ENCODE data around the gene FARP2. TPM values are rescaled to one million over a fixed set of nuclear protein-coding genes. Genes with fewer than 3 reads are reported as not detected.

The FARP2 gene
- total and polyA plus RNA-seq, 10 of the 15 experiments (the other 5 are each of a cell fraction or from before 2014, with no cell fraction given), result 5.5 to 67.5 (median 36.8) TPM

GRCh38 chr2:241443486-241444223 lies 87.6 kb downstream of the FARP2 start (continued):
- TF ChIP-seq ZNF687 (IDR thresholded peaks at IDR 0.05), result peak; percentile 32; the same call in 1 of the 2 replicates
- no peak for TF ChIP-seq RFX5 (IDR thresholded peaks at IDR 0.05; ENCODE audit: low read depth, low read length)
- no peak for TF ChIP-seq SREBF2 (IDR thresholded peaks at IDR 0.05; ENCODE audit: low read length)
- no peak for TF ChIP-seq ZBTB40 (IDR thresholded peaks at IDR 0.05; ENCODE audit: borderline replicate concordance)
- TF ChIP-seq NFYA (IDR thresholded peaks at IDR 0.05; ENCODE audit: borderline replicate concordance, low read depth, low read length), result no peak
- TF ChIP-seq ZNF384 (IDR thresholded peaks at IDR 0.05; ENCODE audit: borderline replicate concordance, low read depth, low read length), result no peak
- no peak for TF ChIP-seq PBX3 (IDR thresholded peaks at IDR 0.05; ENCODE audit: insufficient replicate concordance, low read depth, low read length)
- no peak for TF ChIP-seq SMC3 (IDR thresholded peaks at IDR 0.05; ENCODE audit: borderline replicate concordance, low read length)
- no peak for TF ChIP-seq ESRRA (IDR thresholded peaks at IDR 0.05; ENCODE audit: low read length)
- TF ChIP-seq PKNOX1 (IDR thresholded peaks at IDR 0.05), result no peak
- TF ChIP-seq SKIL (IDR thresholded peaks at IDR 0.05; ENCODE audit: low read depth, poor library complexity, severe bottlenecking), result peak; percentile 89
- peak; percentile 84 for TF ChIP-seq TCF7 (IDR thresholded peaks at IDR 0.05; ENCODE audit: borderline replicate concordance)
- TF ChIP-seq YY1 (IDR thresholded peaks at IDR 0.05; ENCODE audit: low read depth, low read length), result no peak
- no peak for TF ChIP-seq SUPT20H (IDR thresholded peaks at IDR 0.05; ENCODE audit: borderline replicate concordance, control insufficient read depth, low read depth, low read length)

Measured in GM12878 (cell line).